Right atrium auricular region (tissue), 2 donors: ENCODE measurements around the gene UBR3. TPM values are rescaled to one million over a fixed set of nuclear protein-coding genes. Genes with fewer than 3 reads are reported as not detected.

ENCODE experiments used
- DNase-seq: peaks from one replicate; pipeline ENCODE4 v3.0.0-alpha.2; 2019; ENCODE audit warnings: low spot score
- H3K27ac ChIP-seq, 2 donors: fragments of 200-600 bp; sonication (generic); 1 replicate in 1 of 2; 2 replicates in 1 of 2; pipeline ENCODE4 v1.5.1; 2016 to 2019
- H3K27me3 ChIP-seq, 2 donors: fragments of 200-600 bp; sonication (generic); one replicate each; pipeline versions ENCODE4 v1.5.1 to v1.6.0; 2017 to 2019
- H3K36me3 ChIP-seq: fragments of 200-600 bp; sonication (generic); one replicate; pipeline ENCODE4 v1.5.1; 2016
- H3K4me1 ChIP-seq, 2 donors: fragments of 200-600 bp; sonication (generic); one replicate each; pipeline versions ENCODE4 v1.5.1 to v1.6.0; 2017 to 2019
- H3K4me3 ChIP-seq, 2 donors: fragments of 200-600 bp; sonication (generic); 1 replicate in 1 of 2; 2 replicates in 1 of 2; pipeline ENCODE4 v1.5.1; 2017 to 2019; ENCODE audit warnings: mild to moderate bottlenecking in 1 of 2, moderate library complexity in 1 of 2
- H3K9me3 ChIP-seq, 2 donors: fragments of 200-600 bp; sonication (generic); one replicate each; pipeline ENCODE4 v1.5.1; 2019
- CTCF ChIP-seq, 2 donors: fragments of 200-600 bp; sonication (generic); IDR thresholded peaks; one replicate each; pipeline ENCODE4 v1.5.1; 2019; ENCODE audit warnings: antibody characterized with exemption in 2 of 2
- total RNA-seq, 2 donors: library from RNA; depleted of rRNA; stranded (reverse); fragments of >200 nt; gene quantifications; one replicate each; pipeline ENCODE4 v1.1.0, GENCODE V29; 2016

Gene UBR3
- total RNA-seq, 2 donors from 2014 or later: 56.5 to 93.6 TPM

- no peaks in the 10 kb centered on the region for H3K27me3 ChIP-seq
- no peaks in the 10 kb centered on the region for H3K9me3 ChIP-seq
- no peak for TF ChIP-seq CTCF (IDR thresholded peaks at IDR 0.05)
- no peaks in the 10 kb centered on the region for H3K4me1 ChIP-seq
- H3K4me3 ChIP-seq: no peak overlapping the region
- H3K36me3 ChIP-seq: peaks cover 9% of the 10 kb centered on the region
- DNase-seq: no peak
- H3K27ac ChIP-seq: no peak overlapping the region
Observed at GRCh38 chr2:169909376-169909775, 82.1 kb downstream of the UBR3 start.

GRCh38 chr2:169910109-169910799 lies 83.0 kb downstream of the UBR3 start:
- Histone ChIP-seq H3K36me3 (peaks cover 9% of the 10 kb centered on the region), H3K27me3 (no peaks in the 10 kb centered on the region), H3K4me1 (no peaks in the 10 kb centered on the region), H3K4me3 (no peak overlapping the region), H3K27ac (no peak overlapping the region), H3K9me3 (no peaks in the 10 kb centered on the region)
- no peak for TF ChIP-seq CTCF (IDR thresholded peaks at IDR 0.05)
- DNase-seq: no peak

- Histone ChIP-seq H3K9me3 (no peaks in the 10 kb centered on the region), H3K4me1 (no peaks in the 10 kb centered on the region), H3K27me3 (no peaks in the 10 kb centered on the region), H3K36me3 (peaks cover 14% of the 10 kb centered on the region), H3K4me3 (no peak overlapping the region), H3K27ac (no peak overlapping the region)
- TF ChIP-seq CTCF (IDR thresholded peaks at IDR 0.05): no peak
- no peak for DNase-seq
Observed at GRCh38 chr2:169911119-169911518, 83.9 kb downstream of the UBR3 start.

- no peak for DNase-seq
- no peak for TF ChIP-seq CTCF (IDR thresholded peaks at IDR 0.05)
- Histone ChIP-seq H3K36me3 (peaks cover 13% of the 10 kb centered on the region), H3K27ac (no peak overlapping the region), H3K4me3 (no peak overlapping the region), H3K4me1 (no peaks in the 10 kb centered on the region), H3K27me3 (no peaks in the 10 kb centered on the region), H3K9me3 (no peaks in the 10 kb centered on the region)
Observed at GRCh38 chr2:169916623-169917022, 89.4 kb downstream of the UBR3 start.

- no peaks in the 10 kb centered on the region for H3K27me3 ChIP-seq
- no peak for DNase-seq
- no peak overlapping the region for H3K4me3 ChIP-seq
- H3K36me3 ChIP-seq: peaks cover 11% of the 10 kb centered on the region
- H3K4me1 ChIP-seq: no peaks in the 10 kb centered on the region
- no peaks in the 10 kb centered on the region for H3K9me3 ChIP-seq
- H3K27ac ChIP-seq: no peak overlapping the region
- TF ChIP-seq CTCF (IDR thresholded peaks at IDR 0.05): no peak
Observed at GRCh38 chr2:169923977-169924376, 96.7 kb downstream of the UBR3 start.

- no peaks in the 10 kb centered on the region for H3K27me3 ChIP-seq
- TF ChIP-seq CTCF (IDR thresholded peaks at IDR 0.05): no peak
- H3K27ac ChIP-seq: no peak overlapping the region
- no peak for DNase-seq
- no peaks in the 10 kb centered on the region for H3K4me1 ChIP-seq
- H3K4me3 ChIP-seq: no peak overlapping the region
- peaks cover 11% of the 10 kb centered on the region for H3K36me3 ChIP-seq
- H3K9me3 ChIP-seq: no peaks in the 10 kb centered on the region
Observed at GRCh38 chr2:169925968-169926367, 98.7 kb downstream of the UBR3 start.
